Stimulated activated CD4-positive, alpha-beta T cell treated with anti-CD3 and anti-CD28 coated beads, Interleukin-12 subunit alpha, Interleukin-12 subunit beta, amount 100 ng/mL, for 24 hours (primary cell): ENCODE results near the gene ACOT11.
"Not testable (repeated sequence)": the region's sequence is repeated elsewhere in the genome, so short reads cannot be mapped to it uniquely, and the experiment has no call there.

Experiments
- DNase-seq, 2 experiments: peaks; one replicate each; pipeline ENCODE4 v3.0.0-alpha.2; 2020; ENCODE audit warnings: low read depth in 2 of 2

ACOT11 gene

DNA sequence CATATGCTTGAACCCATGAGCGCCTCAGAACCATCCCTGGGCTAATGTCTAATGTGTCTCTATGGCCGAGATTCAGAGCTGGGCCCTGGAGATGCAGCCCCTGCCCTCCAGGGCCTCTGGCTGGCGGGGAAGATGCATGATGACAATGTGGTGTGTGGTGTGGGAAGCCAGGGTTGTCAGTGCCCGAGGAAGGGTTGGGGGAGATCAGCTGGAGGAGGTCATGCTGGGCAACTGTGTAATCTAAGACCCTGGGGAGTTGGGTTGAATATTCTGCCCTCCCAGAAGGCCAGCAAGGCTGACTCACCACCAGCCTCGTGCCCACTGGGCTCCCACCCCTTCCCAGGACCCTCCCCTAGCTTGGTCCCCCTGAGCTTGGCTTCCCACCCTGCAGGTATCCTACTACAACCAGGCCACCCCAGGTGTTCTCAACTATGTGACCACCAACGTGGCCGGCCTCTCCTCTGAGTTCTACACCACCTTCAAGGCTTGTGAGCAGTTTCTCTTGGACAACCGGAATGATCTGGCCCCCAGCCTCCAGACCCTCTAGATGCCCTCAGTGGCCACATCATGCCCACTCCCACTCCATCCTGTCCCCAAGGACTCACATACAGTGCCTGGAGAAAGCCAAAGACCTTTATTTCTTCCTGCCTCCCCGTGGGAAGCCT is 60.7 kb downstream of the ACOT11 start:
- DNase-seq: no peak

DNA sequence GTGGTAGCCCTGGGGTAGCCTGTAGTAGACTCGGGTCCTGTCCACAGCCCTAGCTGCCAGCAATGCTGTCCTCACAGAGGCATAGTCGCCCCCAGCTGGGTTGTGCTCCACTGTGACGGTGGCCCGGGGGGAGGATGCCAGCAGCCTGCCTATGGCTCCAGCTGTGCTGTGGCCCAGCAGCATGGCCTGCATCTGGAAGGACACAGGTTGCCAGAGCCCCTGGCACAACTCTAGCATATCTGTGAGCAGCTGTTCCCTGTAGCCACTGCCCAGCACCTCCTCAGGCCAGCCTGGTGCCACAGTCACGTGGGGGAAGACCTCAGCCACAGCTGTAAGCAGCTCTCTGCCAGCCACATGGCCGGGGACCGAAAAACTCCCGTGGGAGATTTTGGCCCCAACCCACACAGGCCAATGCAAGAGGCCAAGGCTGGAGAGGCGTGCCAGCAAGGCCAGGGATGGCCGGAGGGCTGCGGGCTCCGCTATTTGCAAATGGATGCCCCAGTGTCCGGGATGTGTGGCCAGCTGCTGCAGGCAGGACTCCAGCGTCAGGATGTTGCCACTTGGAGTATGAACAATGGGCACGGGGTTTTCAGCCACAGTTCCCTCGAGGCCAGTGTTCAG is 61.4 kb downstream of the ACOT11 start:
- no peak for DNase-seq

DNA sequence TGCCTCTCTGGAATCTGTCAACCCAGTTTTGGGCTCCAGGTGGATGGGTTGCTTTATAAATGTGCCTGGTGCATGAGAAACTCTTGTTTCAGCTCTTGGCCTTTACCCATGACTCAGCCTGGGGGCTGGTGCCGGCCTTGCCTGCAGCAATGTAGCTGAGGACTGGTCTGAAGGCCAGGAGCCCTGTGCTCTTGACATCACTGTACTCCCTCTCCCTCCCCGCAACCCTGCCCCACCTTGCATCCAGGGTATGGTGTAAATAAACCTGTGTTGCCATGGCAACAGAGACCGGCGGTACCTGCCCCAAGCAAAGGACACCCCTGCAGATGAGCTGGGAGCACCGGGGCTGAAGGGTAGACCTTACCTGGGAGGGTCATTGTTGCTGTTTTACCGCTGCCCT is 62.0 kb downstream of the ACOT11 start:
- no peak for DNase-seq

DNA sequence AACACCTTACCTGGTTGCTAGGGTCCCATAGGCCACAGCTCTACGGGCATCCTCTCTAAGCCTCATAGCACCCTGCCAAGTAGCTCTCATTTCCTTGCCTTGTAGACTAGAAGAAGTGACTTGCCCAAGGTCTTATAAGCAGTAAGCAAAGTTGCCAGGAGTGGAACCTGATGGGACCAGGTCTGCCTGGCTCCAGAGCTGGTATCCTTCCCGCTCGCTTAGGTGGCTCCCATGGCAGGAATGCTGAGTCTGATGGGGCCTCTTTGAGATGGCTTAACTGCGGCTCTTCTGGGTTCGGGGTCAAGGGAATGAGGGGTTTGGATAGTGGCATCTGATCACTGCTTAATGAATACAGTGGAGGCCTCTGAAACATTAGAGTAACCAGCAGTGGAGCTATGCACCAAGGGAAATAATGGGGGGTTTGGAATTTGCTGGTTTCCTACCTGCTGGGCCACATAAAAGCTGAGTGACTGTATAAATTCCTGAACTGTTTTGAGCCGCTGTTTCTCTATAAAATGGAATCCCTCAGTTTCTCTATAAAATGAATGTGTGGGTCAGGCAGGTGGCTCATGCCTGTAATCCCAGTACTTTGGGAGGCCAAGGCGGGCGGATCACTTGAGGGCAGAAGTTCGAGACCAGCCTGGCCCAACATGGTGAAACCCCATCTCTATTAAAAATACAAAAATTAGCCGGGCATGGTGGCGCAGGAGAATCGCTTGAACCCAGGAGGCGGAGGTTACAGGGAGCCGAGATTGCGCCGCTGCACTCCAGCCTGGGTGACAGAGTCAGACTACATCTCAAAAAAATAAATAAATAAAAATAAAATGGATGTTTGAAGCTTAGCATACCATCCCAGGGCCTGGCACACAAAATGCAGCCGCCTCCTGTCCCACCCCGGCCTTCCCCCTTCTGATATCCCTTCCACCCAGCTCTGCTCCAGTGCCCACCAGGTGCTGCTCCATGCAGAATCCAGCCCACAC is 62.9 kb downstream of the ACOT11 start:
- no peak for DNase-seq

DNA sequence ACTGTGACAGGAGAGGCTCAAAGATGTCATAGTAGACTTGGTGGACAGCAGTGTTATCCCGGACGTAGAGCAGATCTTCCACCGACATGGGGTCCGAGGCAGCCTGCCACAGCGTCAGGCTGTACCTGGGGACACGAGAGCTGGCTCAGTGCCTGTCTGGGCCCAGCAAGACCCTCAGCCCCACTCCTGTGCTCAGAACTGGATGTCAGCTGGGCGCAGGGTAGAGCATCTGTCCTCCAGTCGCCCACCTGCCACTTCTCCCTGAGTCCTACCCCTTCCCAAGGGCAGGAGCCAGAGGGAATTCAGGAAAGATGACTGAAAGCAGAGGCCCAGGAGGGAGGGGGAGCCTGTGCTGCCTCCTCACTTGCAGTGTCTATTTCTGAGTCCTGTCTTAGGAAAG is 63.6 kb downstream of the ACOT11 start:
- no peak for DNase-seq

DNA sequence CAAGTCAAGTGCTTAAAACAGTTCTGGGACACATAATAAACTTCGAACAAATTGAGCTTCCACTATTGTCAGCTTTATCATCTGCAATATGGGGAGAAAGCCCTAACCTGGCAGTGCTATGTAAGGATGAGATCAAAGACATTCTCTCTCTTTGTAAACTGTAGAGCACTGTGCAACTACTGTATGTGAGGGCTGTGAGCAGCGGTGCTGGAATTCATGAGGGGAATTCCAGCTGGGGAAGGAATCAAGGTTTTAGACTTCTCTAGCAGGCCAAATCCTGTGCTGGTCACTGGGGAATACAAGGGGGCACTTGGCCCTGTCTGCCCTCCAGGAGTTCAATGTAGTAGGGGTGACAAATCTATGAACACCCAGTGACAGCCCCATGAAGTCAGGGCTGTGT is 66.0 kb downstream of the ACOT11 start:
- no peak for DNase-seq

DNA sequence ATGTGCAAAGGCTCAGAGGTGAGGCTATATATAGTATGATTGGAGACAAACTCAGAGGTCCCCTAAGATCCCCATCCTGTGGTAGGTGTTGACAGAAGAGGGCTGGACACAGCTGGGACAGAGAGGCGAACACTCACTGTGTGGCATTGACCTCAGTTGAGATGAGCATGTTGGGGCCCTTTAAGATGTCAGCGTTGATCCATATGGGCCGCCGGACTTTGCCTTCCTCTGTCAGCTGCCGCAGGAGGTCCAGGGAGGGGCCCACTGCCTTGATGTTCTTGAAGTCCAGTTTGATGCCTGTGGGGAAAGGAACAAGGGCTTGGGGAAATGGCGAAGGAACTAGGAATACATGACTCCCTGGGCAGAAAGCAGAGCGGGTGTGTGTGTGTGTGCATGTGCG is 66.5 kb downstream of the ACOT11 start:
- no peak for DNase-seq

DNA sequence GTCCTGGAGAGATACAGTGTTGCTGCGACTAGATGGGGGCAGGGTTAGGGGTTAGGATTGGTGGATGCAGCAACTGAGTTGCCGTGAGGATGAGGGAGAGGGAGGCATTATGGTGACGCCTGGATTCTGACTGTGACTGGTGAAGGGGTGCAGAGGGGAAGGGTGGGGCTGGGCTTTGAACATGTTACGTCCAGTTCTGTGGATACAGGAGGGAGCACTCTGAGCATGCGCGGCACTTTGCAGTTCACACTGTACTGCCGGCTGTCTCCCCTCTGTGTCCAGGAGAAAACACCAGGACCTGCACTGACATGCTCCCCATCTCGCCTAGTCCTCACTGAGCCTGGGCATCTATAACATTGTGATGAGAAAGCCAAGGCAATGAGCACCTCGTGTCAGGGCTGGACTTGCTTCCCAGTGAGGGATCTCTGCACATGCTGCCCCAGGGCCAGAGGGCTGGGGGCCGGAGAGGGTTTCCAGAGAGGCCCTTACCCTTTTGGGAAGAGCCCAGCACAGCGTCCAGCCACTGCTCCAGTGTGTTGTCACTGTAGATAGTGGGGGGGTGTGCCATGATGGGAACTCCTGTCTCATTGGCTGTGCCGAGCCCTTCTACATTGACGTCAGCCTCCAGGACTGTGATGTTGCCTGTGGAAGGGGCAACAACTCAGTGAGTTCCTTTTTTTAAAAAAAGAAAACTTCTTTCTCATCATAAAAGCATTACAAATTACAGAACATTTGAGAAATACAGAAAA is 67.7 kb downstream of the ACOT11 start:
- DNase-seq: no peak

DNA sequence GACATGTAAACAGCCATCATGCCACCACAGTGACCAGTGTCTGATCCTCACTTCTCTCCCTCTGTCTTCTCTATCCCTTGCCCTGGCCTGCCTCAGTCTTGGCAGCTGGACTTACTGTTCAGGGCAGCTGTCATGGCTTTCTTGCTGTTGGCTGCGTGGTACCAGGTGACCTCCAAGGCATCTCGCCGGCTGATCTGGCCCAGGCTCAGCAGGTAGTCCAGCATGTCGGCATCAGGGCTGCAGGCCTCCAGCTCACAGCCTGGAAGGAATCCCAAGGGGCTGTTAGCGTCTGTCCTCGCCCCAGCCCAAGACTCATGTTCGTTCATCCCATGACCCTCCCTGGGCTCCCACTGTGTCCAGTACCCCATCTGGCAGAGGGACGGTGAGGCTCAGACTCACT is 71.7 kb downstream of the ACOT11 start:
- DNase-seq: no peak

DNA sequence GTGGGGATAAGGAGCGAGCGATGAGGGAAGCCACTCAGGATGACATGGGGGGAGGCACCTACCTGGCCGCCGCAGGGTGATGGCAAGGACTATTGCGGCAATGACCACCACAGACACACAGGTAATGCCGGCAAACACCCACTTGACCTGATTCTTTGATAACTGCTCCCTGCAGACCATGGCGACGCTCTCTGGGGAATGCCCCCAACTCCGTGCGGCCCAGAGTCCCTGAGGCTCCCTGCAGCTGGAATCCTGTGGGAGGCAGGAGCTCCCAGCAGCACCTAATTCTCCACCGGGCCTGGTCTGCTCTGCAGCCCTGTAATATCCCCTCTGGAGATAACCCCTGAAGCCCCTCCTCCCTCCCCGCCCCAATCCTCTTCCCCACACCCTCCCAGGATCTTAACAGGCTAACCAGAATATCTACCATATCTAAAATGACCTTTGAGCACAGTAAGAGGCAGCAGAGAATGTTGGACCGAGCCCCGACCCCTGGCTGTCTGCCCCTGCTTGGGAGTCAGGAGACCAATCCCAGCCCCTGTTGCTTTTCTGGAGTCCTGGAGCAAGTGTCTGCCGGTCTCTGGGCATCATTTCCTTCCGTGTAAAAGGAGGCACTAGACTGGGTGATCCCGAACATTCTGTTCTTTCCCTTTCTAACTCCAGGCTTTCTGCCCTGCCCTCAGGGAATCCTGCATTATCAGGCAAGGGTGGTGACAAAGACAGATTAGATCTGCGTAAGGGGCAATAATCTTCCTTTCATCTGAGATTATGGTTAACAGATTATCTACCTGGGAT is 75.4 kb downstream of the ACOT11 start, which contains the start of gene FAM151A:
FAM151A (minus strand) TSS at position 310 of the 792 bp plus-strand sequence; CDS start at position 180, 130 bp downstream.
- no peak for DNase-seq

DNA sequence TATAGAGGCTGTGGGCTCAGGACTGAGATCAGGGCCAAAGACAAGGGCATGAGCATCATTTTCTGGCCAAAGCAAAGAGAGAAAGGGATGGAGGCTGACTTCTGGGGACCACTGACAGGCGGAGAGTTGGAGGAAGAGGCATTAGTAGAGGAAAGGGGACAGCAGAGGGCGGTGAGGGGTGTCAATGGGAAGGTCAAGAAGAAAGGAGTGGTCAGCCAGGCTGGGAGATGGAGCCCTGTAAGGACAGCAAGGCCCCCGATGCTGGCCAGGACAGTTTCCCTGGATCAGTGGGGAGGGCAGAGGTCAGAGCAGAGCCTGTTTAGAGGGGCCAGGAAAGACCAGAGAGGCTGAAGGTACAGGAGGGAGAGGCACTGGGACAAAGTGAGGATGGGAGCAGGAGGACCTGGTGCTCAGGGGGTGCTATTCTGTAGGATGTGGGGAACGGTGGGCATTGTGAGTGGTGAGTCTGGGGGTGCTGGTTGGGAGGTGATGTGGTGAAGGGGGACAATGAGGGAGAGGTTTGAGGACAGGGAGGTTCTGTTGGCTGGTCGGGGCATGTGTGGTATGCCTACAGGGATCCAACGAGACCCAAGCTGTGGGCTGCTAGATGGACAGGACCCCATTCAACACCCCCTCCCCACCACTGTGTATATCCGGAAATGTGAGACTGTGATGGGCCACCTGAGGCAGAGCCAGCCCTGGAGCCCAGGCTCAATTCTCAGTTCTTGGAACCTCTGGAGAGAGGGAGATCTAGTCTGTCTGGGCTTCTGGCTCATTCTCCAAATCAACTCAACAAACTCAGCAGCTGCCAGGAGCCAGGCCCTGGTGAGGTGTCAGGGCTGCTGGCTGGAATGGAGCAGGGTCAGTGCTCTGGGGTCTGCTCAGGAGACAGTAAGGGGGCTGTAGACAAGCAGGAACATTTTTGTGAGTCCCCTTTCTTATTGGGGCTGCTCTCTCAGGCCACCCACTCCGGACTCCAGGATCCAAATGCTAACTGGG is 76.7 kb downstream of the ACOT11 start:
- DNase-seq: no peak

DNA sequence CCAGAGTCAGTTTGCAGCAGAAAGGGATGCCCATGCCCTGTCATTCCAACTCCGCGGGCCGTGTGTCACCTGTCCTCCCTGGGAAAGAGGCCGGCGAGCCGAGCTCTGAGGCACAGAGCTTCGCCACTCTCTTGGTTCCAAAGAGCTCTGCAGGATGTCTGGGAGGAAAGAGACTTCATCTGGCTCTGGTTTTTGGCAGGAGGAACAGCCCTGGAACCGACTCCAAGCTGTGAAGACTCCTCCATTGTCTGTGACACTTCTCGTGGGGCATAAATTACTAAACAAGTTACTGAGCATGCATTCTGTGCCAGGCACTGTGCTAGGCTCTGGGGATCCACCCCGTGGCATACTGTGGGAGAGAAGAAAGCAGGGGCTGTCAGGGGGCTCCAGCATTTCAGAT is 79.2 kb downstream of the ACOT11 start:
- DNase-seq: no peak

DNA sequence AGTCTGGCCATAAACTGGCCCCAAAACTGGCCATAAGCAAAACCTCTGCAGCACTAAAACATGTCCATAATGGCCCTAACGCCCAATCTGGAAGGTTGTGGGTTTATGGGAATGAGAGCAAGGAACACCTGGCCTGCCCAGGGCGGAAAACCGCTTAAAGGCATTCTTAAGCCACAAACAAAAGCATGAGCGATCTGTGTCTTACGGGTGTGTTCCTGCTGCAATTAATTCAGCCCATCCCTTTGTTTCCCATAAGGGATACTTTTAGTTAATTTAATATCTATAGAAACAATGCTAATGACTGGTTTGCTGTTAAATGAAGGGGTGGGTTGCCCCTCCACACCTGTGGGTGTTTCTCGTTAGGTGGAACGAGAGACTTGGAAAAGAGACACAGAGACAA is 87.8 kb downstream of the ACOT11 start:
- not testable (repeated sequence) for DNase-seq

DNA sequence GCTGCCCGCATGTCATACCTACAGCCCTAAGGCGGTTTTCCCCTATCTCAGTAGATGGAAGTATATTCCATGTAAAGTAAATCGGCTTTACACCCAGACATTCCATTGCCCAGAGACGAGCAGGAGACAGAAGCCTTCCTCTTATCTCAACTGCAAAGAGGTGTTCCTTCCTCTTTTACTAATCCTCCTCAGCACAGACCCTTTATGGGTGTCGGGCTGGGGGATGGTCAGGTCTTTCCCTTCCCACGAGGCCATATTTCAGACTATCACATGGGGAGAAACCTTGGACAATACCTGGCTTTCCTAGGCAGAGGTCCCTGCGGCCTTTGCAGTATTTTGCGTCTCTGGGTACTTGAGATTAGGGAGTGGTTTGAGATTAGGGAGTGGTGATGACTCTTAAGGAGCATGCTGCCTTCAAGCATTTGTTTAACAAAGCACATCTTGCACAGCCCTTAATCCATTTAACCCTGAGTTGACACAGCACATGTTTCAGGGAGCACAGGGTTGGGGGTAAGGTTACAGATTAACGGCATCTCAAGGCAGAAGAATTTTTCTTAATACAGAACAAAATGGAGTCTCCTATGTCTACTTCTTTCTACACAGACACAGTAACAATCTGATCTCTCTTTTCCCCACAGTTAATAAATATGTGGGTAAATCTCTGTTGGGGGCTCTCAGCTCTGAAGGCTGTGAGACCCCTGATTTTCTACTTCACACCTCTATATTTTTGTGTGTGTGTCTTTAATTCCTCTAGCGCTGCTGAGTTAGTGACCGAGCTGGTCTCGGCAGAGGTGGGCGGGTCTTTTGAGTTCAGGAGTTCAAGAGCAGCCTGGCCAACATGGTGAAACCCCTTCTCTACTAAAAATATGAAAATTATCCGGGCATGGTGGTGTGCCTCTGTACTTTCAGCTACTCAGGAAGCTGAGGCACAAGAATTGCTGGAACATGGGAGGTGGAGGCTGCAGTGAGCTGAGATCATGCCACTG is 88.7 kb downstream of the ACOT11 start:
- not testable (repeated sequence) for DNase-seq

DNA sequence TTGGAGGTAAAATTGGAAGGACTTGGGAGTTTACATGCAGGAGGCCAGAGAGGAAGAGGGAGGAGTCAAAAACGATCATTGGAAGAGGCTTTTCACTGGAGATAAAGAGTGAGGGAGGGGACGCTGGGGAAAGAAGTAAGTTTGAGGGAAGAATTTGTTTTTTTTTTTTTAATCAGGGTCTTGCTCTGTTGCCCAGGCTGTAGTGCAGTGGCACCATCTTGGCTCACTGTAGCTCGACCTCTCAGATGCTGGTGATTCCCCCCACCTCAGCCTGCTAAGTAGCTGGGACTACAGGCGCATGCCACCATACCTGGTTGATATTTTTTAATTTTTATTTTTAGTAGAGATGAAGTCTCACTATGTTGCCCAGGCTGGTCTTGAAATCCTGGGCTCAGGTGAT is 92.3 kb downstream of the ACOT11 start:
- DNase-seq: no peak

DNA sequence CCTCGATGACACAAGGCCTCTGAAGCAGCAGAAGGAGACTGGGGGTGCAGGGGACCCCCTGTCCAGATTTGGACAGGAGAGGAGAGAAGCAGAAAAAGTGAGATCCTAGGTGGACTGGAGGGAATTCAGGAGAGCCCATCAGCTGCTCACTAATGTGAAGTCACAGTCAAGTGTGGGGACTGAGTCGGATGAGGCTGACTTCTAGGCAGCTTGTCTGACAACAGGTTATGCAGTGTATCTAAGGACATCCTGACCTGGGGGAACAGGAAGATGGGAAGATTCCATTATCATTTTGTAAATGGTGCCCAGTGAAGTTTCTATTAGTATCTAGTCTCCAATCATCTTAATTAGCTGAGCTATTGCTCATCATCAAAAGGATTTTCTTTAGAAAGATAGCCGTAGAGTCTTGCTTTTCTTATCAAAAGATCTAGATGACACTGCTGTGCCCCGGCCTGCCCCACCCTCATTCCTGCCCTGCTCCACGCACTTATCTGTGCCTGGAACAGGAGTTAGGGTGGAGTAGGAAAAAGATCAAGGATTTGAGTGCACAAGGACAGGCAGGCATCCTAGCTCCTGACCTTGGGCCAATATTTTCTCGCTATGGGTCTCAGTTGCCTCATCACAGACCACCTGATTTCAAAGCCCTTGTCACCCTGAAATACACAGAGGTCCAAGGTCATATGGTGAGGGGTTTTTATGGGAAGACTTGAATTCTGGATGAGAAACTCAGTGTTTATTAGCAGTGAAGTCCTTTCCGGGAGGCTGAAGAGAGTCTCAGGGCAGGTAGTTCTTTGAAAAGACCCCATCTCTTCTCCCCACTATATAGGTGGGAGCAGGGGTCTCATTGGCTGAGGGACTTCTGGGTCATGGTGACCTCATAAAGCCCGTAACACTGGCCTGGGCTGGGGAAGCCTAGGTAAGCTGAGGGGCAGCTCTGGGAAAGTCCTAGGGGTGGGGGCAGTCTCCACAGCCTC is 93.1 kb downstream of the ACOT11 start, which contains the start of gene MROH7:
MROH7 (plus strand) TSS at position 924 of the 974 bp plus-strand sequence. CDS start 11,141 bp downstream, outside the sequence.
- DNase-seq: no peak

DNA sequence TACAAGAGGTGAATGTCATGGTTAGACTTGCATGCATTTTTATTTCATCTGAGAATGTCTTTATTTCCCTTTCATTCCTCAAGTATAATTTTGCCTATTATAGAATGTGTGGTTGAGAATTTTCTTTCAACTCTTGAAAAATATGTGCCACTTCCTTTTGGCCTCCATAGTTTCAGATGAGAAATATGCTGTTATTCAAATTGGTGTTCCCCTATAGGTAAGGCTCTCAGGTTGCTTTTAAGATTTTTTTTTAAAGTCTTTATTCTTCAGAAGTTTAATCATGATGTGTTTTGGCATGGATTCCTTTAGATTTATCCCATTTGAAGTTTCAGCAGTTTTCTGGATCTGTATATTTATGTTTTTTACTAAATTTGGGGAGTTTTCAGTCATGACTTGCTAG is 95.7 kb downstream of the ACOT11 start:
- no peak for DNase-seq
